IPS-20b (cell line): Measurements from ENCODE around the gene SLC35A3.
A peak's percentile ranks its signal among the peaks of the same experiment; 100 is the strongest.
"Not testable (repeated sequence)": the region's sequence is repeated elsewhere in the genome, so short reads cannot be mapped to it uniquely, and the experiment has no call there.

Source experiments
- H3K27ac ChIP-seq: one replicate; pipeline ENCODE4 v1.5.1; 2013; ENCODE audit warnings: low read length
- H3K27me3 ChIP-seq: 2 replicates; pipeline ENCODE4 v1.6.1; 2013; ENCODE audit warnings: mild to moderate bottlenecking, low read length, inconsistent platforms; ENCODE audit not compliant: insufficient read depth
- H3K36me3 ChIP-seq: 2 replicates; pipeline ENCODE4 v1.6.1; 2013; ENCODE audit warnings: low read depth, mild to moderate bottlenecking, inconsistent platforms, low read length, moderate library complexity; ENCODE audit not compliant: insufficient read depth
- H3K4me1 ChIP-seq: 2 replicates; pipeline ENCODE4 v1.6.1; 2013; ENCODE audit warnings: mild to moderate bottlenecking, control low read depth, inconsistent platforms, low read length, moderate library complexity; ENCODE audit not compliant: insufficient read depth
- H3K4me3 ChIP-seq: 2 replicates; pipeline ENCODE4 v1.5.1; 2013; ENCODE audit warnings: mild to moderate bottlenecking, low read length, inconsistent platforms
- H3K9ac ChIP-seq: 2 replicates; pipeline ENCODE4 v1.6.1; 2013; ENCODE audit warnings: low read depth, mild to moderate bottlenecking, inconsistent platforms, low read length, moderate library complexity
- H3K9me3 ChIP-seq: 2 replicates; pipeline ENCODE4 v1.6.1; 2013; ENCODE audit warnings: mild to moderate bottlenecking, low read depth, low read length, inconsistent platforms; ENCODE audit not compliant: insufficient read depth

The SLC35A3 gene

DNA sequence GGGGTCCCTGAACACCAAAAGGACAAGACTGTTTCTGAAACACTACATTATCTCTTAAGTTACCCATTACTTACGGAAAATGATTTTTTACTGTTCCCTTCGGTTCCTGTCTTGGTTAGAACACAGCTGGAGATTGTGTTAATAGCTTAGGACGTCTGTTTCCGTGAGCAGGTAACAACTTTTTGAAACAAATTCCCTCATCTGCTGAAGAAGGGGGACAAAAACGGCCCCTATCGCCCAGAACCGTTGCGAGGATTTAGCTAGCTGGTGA, 67.8 kb downstream of the SLC35A3 start:
- peak overlapping the region; percentile 94 for H3K9ac ChIP-seq
- no peaks in the 10 kb centered on the region for H3K36me3 ChIP-seq
- H3K4me3 ChIP-seq: peak overlapping the region; percentile 87
- H3K9me3 ChIP-seq: no peaks in the 10 kb centered on the region
- peak overlapping the region; percentile 81 for H3K27ac ChIP-seq
- H3K27me3 ChIP-seq: no peaks in the 10 kb centered on the region
- peaks cover 10% of the 10 kb centered on the region; the same call in 1 of the 2 replicates for H3K4me1 ChIP-seq

- peaks cover 10% of the 10 kb centered on the region; the same call in 1 of the 2 replicates for H3K4me1 ChIP-seq
- peak overlapping the region; percentile 87 for H3K4me3 ChIP-seq
- H3K9me3 ChIP-seq: no peaks in the 10 kb centered on the region
- no peaks in the 10 kb centered on the region for H3K36me3 ChIP-seq
- H3K9ac ChIP-seq: peak overlapping the region; percentile 94
- H3K27me3 ChIP-seq: no peaks in the 10 kb centered on the region
- H3K27ac ChIP-seq: peak overlapping the region; percentile 81
Measured at GRCh38 chr1:100037927-100038659, 68.3 kb downstream of the SLC35A3 start.

DNA sequence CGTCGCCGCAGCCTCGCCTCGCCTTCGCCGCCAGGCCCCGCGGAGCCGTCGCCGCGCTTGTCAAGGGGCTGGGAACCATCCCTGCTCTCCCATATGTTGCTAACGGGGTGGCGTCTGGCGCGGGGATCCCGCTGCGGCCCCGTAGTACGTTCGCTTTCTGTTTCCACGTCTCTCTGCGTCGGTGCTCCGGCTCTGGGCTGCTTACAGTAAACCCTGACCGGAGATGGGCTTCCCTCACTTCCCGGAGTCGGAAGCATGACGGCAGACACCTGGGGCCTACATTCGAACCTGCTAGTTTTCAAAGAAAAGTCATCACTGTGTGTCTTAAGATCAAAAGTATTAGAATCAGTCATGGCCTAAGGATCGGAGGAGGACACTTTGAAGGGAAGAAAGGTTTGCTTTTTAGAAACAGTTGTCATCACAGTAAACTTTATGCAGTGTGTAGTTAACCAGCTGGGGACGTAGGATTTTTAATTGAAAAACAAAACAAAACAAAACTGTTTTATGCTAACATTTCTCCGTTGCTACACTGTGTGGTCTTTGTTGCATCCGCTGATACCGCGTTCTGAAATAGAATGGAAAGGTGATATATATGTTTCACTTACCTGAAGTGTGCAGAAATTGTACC, 69.0 kb downstream of the SLC35A3 start:
- H3K4me1 ChIP-seq: peaks cover 10% of the 10 kb centered on the region; the same call in 1 of the 2 replicates
- peaks cover 2% of the 10 kb centered on the region; the same call in 1 of the 2 replicates for H3K9me3 ChIP-seq
- peak overlapping the region; percentile 94 for H3K9ac ChIP-seq
- peak overlapping the region; percentile 87 for H3K4me3 ChIP-seq
- H3K27ac ChIP-seq: peak overlapping the region; percentile 81
- peaks cover 3% of the 10 kb centered on the region; the same call in 1 of the 2 replicates for H3K36me3 ChIP-seq
- no peaks in the 10 kb centered on the region for H3K27me3 ChIP-seq

DNA sequence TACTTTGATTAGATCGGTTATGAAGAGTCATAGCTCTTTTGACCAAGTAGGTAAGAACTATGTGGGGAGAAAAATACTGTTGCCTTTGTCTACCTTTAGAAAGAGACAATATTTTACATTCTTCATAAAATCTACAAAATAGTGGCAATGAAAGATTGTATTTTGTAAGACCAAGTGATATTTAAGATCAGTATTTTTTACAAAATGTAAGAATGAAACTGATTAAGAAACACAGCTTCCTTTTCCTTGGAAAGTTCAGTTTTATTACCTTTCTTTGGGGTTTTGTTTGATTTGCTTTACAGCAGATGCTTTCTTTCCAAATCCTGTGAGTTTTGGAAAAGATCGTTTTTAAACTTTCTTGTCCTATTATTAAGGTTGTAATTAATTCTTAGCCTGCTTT, 69.8 kb downstream of the SLC35A3 start:
- H3K9me3 ChIP-seq: peaks cover 4% of the 10 kb centered on the region; the same call in 1 of the 2 replicates
- H3K36me3 ChIP-seq: peaks cover 7% of the 10 kb centered on the region; the same call in 1 of the 2 replicates
- H3K4me3 ChIP-seq: peak overlapping the region; percentile 87
- H3K27me3 ChIP-seq: no peaks in the 10 kb centered on the region
- H3K27ac ChIP-seq: no peak overlapping the region
- peak overlapping the region; percentile 94; the same call in 1 of the 2 replicates for H3K9ac ChIP-seq
- peaks cover 10% of the 10 kb centered on the region; the same call in 1 of the 2 replicates for H3K4me1 ChIP-seq

- peaks cover 11% of the 10 kb centered on the region for H3K36me3 ChIP-seq
- no peaks in the 10 kb centered on the region for H3K27me3 ChIP-seq
- no peak overlapping the region for H3K27ac ChIP-seq
- no peak overlapping the region for H3K4me3 ChIP-seq
- H3K9ac ChIP-seq: no peak overlapping the region
- H3K4me1 ChIP-seq: peaks cover 28% of the 10 kb centered on the region
- H3K9me3 ChIP-seq: peaks cover 4% of the 10 kb centered on the region; the same call in 1 of the 2 replicates
Measured at GRCh38 chr1:100045206-100045605, 75.4 kb downstream of the SLC35A3 start.

DNA sequence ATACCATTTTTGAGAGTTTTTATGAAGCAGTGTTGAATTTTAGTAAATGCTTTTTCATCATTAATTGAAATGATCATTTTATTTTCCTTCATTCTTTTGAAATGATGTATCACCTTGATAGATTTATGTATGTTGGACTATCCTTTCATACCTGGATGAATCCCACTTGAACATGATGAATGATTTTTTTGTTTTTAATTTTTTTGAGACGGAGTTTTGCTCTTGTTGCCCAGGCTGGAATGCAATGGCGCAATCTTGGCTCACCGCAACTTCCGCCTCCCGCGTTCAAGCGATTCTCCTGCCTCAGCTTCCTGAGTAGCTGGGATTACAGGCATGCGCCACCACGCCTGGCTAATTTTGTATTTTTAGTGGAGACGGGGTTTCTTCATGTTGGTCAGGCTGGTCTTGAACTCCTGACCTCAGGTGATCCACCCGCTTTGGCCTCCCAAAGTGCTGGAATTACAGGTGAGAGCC, 77.5 kb downstream of the SLC35A3 start:
- peaks cover 24% of the 10 kb centered on the region for H3K4me1 ChIP-seq
- not testable (repeated sequence) for H3K27me3 ChIP-seq, H3K4me3 ChIP-seq, H3K9me3 ChIP-seq, H3K27ac ChIP-seq, H3K9ac ChIP-seq
- peaks cover 19% of the 10 kb centered on the region for H3K36me3 ChIP-seq

DNA sequence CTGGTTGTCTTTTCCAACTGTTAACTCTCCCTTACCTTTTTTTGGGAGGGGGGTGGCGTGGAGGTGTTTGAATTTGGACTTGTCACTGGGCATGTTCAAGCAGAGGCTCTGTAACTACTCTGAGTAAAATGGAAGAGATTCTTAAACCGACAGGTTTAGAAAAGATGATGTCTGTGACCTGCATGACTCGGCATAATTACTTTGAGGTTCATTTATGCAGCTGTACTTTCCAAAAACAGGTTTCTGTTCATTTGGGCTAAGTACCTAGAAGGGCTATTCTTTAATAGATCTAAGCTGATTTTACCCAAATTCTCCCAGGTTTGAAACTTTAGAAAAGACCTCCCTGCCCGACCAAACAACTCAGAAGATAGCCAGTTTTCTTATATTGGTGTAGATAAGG, 80.3 kb downstream of the SLC35A3 start:
- Histone ChIP-seq H3K9ac (no peak overlapping the region), H3K27ac (peak overlapping the region; percentile 44), H3K36me3 (peaks cover 15% of the 10 kb centered on the region; the same call in 1 of the 2 replicates), H3K9me3 (no peaks in the 10 kb centered on the region), H3K4me3 (no peak overlapping the region), H3K27me3 (no peaks in the 10 kb centered on the region), H3K4me1 (peaks cover 23% of the 10 kb centered on the region)

- peaks cover 23% of the 10 kb centered on the region for H3K4me1 ChIP-seq
- H3K4me3 ChIP-seq: no peak overlapping the region
- no peak overlapping the region for H3K9ac ChIP-seq
- no peak overlapping the region for H3K27ac ChIP-seq
- H3K9me3 ChIP-seq: no peaks in the 10 kb centered on the region
- no peaks in the 10 kb centered on the region for H3K27me3 ChIP-seq
- H3K36me3 ChIP-seq: peaks cover 15% of the 10 kb centered on the region; the same call in 1 of the 2 replicates
Measured at GRCh38 chr1:100051401-100051800, 81.6 kb downstream of the SLC35A3 start.

DNA sequence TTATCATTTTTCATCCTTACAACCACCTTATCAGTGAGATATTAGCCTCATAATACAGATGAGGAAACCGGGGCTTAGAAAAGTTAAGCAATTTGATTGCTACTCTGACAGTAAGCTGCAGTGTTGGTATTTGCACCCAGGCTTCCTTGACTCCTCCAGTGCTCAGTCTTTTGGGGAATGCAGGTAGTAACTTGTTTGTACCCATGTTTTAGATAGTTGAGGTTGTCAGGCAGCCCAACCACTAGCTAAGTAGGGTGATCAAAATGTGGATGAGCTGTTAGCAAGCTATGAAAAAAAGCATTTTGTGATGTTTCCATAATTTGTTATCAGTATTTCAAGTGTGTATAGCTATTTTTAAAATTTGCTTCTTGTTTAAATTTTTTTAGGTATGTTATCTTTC, 82.1 kb downstream of the SLC35A3 start:
- Histone ChIP-seq H3K27me3 (no peaks in the 10 kb centered on the region), H3K9ac (no peak overlapping the region), H3K27ac (no peak overlapping the region), H3K9me3 (no peaks in the 10 kb centered on the region), H3K4me3 (no peak overlapping the region), H3K36me3 (peaks cover 15% of the 10 kb centered on the region; the same call in 1 of the 2 replicates), H3K4me1 (peaks cover 19% of the 10 kb centered on the region)

- Histone ChIP-seq H3K27me3 (no peaks in the 10 kb centered on the region), H3K4me3 (no peak overlapping the region), H3K27ac (no peak overlapping the region), H3K4me1 (peaks cover 17% of the 10 kb centered on the region), H3K36me3 (peaks cover 20% of the 10 kb centered on the region), H3K9ac (no peak overlapping the region), H3K9me3 (no peaks in the 10 kb centered on the region)
Measured at GRCh38 chr1:100053119-100053518, 83.3 kb downstream of the SLC35A3 start.

DNA sequence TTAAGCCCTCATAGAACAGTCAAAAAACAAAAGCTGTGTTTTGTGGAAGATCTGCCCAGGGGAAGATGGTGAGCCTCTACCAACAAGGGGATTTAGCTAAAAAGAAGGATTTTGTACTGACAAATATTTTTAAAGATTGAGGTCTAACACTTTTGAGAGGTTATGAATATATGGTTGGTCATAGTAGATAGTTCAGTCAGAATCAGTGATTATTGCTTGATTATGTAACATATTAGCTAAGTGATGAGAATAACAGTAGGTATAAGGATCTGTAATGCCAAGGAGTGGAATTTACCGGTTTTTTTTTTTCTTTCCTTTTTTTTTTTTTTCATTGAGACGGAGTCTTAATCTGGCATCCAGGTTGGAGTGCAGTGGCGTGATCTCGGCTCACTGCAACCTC, 83.9 kb downstream of the SLC35A3 start:
- no peak overlapping the region for H3K4me3 ChIP-seq
- peaks cover 14% of the 10 kb centered on the region for H3K4me1 ChIP-seq
- H3K9ac ChIP-seq: no peak overlapping the region
- no peaks in the 10 kb centered on the region for H3K9me3 ChIP-seq
- no peak overlapping the region for H3K27ac ChIP-seq
- H3K27me3 ChIP-seq: no peaks in the 10 kb centered on the region
- H3K36me3 ChIP-seq: peaks cover 24% of the 10 kb centered on the region

DNA sequence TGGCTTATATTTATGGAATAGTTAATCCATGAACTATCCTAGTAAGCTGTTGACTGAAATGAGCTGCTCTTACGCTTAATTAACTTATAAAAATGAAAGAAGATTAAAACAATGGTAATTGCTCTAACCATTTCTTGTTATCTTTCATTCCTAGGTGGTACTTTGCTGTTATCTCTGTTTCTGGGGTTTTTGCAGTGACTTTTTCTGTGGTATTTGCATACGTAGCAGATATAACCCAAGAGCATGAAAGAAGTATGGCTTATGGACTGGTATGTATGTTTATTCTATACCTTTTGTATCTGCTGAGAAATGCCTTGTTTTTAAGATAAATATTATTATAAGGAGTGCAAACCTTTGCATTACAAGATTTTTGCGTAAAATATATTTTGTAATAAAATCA, 91.9 kb downstream of the SLC35A3 start:
- Histone ChIP-seq H3K36me3 (peaks cover 68% of the 10 kb centered on the region), H3K27me3 (no peaks in the 10 kb centered on the region), H3K9ac (no peak overlapping the region), H3K4me3 (no peak overlapping the region), H3K4me1 (no peaks in the 10 kb centered on the region), H3K27ac (no peak overlapping the region), H3K9me3 (no peaks in the 10 kb centered on the region)
